ENCODE data around the gene APRT. TPM values are rescaled to one million over a fixed set of nuclear protein-coding genes. Genes with fewer than 3 reads are reported as not detected.

APRT gene
- polyA plus RNA-seq, 4 donors = 121 to 255 (median 222) TPM

DNA sequence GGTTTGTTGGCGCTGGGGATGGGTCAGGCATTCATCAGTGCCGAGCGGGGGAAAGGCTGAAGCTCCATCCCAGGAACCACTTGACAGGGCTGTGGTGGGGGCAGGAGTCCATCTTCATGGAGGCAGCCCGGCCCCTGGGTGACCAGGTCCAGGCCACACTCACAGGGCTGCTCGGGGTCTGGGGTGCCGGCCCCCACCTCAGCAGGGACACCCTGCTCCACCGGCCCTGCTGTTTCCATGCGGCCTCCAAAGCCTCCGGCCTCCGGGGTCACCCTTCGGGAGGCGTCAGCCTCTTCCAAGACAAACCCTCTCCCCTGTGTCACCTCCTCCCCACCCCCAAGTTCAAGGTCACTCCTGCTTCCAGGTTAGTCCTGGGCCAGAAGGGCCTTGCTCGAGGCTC, 22.9 kb upstream of the APRT start:
- Histone ChIP-seq H3K4me1 (ENCODE audit: control insufficient read depth in 3 of 3, insufficient read depth in 2 of 3, low read depth in 1 of 3, low read length in 2 of 3) (no peaks in the 10 kb centered on the region), H3K9me3 (ENCODE audit: control insufficient read depth in 2 of 2, insufficient read depth in 1 of 2, low read depth in 1 of 2, low read length in 1 of 2) (no peaks in the 10 kb centered on the region), H3K27ac (ENCODE audit: low read depth in 1 of 3, low read length in 2 of 3) (peak overlapping the region in 1 of 3 donors; percentile 43), H3K4me3 (ENCODE audit: low read depth in 1 of 3, low read length in 3 of 3) (no peak overlapping the region), H3K36me3 (ENCODE audit: control insufficient read depth in 3 of 3, insufficient read depth in 2 of 3, low read depth in 1 of 3, low read length in 3 of 3) (peaks cover 0 to 50% (median 5%) of the 10 kb centered on the region in 3 donors), H3K27me3 (ENCODE audit: control insufficient read depth in 3 of 3, insufficient read depth in 3 of 3, low read length in 3 of 3) (no peaks in the 10 kb centered on the region)
- WGBS, 3 donors = 82 to 95% (median 92%) methylated on average over 6 to 13 of the region's 13 CpGs
- FAIRE-seq (no peak), DNase-seq (no peak)

- FAIRE-seq = no peak
- no peak for DNase-seq
- Histone ChIP-seq H3K9me3 (ENCODE audit: control insufficient read depth in 2 of 2, insufficient read depth in 1 of 2, low read depth in 1 of 2, low read length in 1 of 2) (no peaks in the 10 kb centered on the region), H3K27ac (ENCODE audit: low read depth in 1 of 3, low read length in 2 of 3) (no peak overlapping the region), H3K4me1 (ENCODE audit: control insufficient read depth in 3 of 3, insufficient read depth in 2 of 3, low read depth in 1 of 3, low read length in 2 of 3) (no peaks in the 10 kb centered on the region), H3K4me3 (ENCODE audit: low read depth in 1 of 3, low read length in 3 of 3) (no peak overlapping the region), H3K36me3 (ENCODE audit: control insufficient read depth in 3 of 3, insufficient read depth in 2 of 3, low read depth in 1 of 3, low read length in 3 of 3) (peaks cover 0 to 50% (median 0%) of the 10 kb centered on the region in 3 donors), H3K27me3 (ENCODE audit: control insufficient read depth in 3 of 3, insufficient read depth in 3 of 3, low read length in 3 of 3) (no peaks in the 10 kb centered on the region)
- WGBS, 3 donors = 93 to 95% (median 95%) methylated on average over 12 to 13 of the region's 13 CpGs
These were observed 21.4 kb upstream of the APRT start for GRCh38 chr16:88833086-88833485.

DNA sequence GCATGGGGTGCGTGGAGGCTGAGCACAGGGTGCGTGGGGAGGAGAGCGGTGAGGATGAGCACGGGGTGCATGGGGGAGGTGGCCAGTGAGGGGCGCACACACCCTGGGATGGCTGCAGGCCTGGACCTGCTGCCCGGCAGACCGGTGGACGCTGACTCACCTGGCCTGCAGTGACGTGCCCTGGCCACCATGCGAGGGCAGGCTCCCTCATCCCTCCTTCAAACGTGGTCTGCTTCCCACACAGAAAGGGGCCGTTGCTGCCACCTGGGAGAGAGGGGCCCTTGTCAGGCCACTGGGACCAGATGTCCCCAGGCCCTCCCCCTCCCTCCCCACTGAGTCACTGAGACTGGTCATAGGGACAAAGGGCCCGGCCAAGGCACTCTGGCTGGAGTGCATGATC, 20.1 kb upstream of the APRT start:
- FAIRE-seq = no peak
- H3K27ac ChIP-seq (ENCODE audit: low read depth in 1 of 3, low read length in 2 of 3) = no peak overlapping the region
- no peak for DNase-seq
- H3K36me3 ChIP-seq (ENCODE audit: control insufficient read depth in 3 of 3, insufficient read depth in 2 of 3, low read depth in 1 of 3, low read length in 3 of 3) = peaks cover 0 to 48% (median 0%) of the 10 kb centered on the region in 3 donors
- peaks cover 0 to under 1% (median 0%) of the 10 kb centered on the region in 3 donors for H3K4me1 ChIP-seq (ENCODE audit: control insufficient read depth in 3 of 3, insufficient read depth in 2 of 3, low read depth in 1 of 3, low read length in 2 of 3)
- WGBS, 3 donors = 77 to 88% (median 85%) methylated on average over 9 to 13 of the region's 13 CpGs
- H3K27me3 ChIP-seq (ENCODE audit: control insufficient read depth in 3 of 3, insufficient read depth in 3 of 3, low read length in 3 of 3) = no peaks in the 10 kb centered on the region
- no peak overlapping the region for H3K4me3 ChIP-seq (ENCODE audit: low read depth in 1 of 3, low read length in 3 of 3)
- H3K9me3 ChIP-seq (ENCODE audit: control insufficient read depth in 2 of 2, insufficient read depth in 1 of 2, low read depth in 1 of 2, low read length in 1 of 2) = no peaks in the 10 kb centered on the region

DNA sequence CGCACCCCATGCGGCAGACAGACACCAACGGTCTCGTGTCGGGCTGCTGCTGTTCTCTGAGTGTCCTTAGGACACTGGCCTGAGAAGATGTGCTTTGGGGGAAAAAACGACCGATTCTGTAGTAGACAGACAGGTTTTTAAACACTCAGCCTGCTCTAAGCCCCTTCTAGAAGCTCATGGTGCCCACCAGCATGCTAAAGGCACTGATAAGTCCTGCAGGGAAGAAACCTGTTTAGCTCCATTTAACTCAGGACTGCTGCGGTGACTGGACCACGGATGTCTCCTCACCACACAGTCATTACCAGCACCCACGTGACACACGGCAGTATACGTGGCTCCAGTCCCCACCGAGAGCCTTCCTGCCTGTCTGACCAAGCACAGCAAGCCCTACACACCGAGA, 19.1 kb upstream of the APRT start:
- Histone ChIP-seq H3K4me1 (ENCODE audit: control insufficient read depth in 3 of 3, insufficient read depth in 2 of 3, low read depth in 1 of 3, low read length in 2 of 3) (peaks cover 0 to 2% (median 0%) of the 10 kb centered on the region in 3 donors), H3K36me3 (ENCODE audit: control insufficient read depth in 3 of 3, insufficient read depth in 2 of 3, low read depth in 1 of 3, low read length in 3 of 3) (peaks cover 0 to 56% (median 0%) of the 10 kb centered on the region in 3 donors), H3K9me3 (ENCODE audit: control insufficient read depth in 2 of 2, insufficient read depth in 1 of 2, low read depth in 1 of 2, low read length in 1 of 2) (no peaks in the 10 kb centered on the region), H3K27ac (ENCODE audit: low read depth in 1 of 3, low read length in 2 of 3) (peak overlapping the region in 2 of 3 donors; percentile 12 to 49), H3K27me3 (ENCODE audit: control insufficient read depth in 3 of 3, insufficient read depth in 3 of 3, low read length in 3 of 3) (no peaks in the 10 kb centered on the region), H3K4me3 (ENCODE audit: low read depth in 1 of 3, low read length in 3 of 3) (no peak overlapping the region)
- no peak for FAIRE-seq
- no peak for DNase-seq
- WGBS, 3 donors = 89 to 92% (median 89%) methylated on average over 14 of the region's 14 CpGs

DNA sequence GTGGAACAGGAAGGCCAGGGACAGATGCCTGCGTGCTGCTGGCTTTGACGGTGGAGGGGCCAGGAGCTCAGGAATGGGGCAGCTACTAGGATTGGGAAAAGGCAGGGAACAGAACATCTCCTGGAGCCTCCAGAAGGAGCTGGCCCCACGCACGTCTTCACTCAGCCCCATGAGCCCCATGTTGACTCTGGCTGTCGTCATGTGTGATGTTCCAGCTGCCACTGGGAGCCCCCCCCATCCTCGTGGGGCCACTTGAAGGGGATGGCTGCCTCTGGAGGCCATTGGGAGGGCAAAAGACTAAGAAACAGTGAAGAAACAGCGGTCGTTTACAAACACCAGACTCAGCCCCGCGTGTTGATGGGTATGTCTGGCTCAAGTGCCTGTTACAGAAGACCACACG, 18.5 kb upstream of the APRT start:
- FAIRE-seq (no peak), DNase-seq (peak in 1 of 2 donors; percentile 28)
- Histone ChIP-seq H3K27me3 (ENCODE audit: control insufficient read depth in 3 of 3, insufficient read depth in 3 of 3, low read length in 3 of 3) (no peaks in the 10 kb centered on the region), H3K4me1 (ENCODE audit: control insufficient read depth in 3 of 3, insufficient read depth in 2 of 3, low read depth in 1 of 3, low read length in 2 of 3) (peaks cover 0 to 2% (median 0%) of the 10 kb centered on the region in 3 donors), H3K36me3 (ENCODE audit: control insufficient read depth in 3 of 3, insufficient read depth in 2 of 3, low read depth in 1 of 3, low read length in 3 of 3) (peaks cover 0 to 56% (median 0%) of the 10 kb centered on the region in 3 donors), H3K27ac (ENCODE audit: low read depth in 1 of 3, low read length in 2 of 3) (peak overlapping the region in 2 of 3 donors; percentile 12 to 49), H3K9me3 (ENCODE audit: control insufficient read depth in 2 of 2, insufficient read depth in 1 of 2, low read depth in 1 of 2, low read length in 1 of 2) (no peaks in the 10 kb centered on the region), H3K4me3 (ENCODE audit: low read depth in 1 of 3, low read length in 3 of 3) (no peak overlapping the region)
- 70 to 92% (median 87%) methylated on average over 11 of the region's 11 CpGs for WGBS, 3 donors

DNA sequence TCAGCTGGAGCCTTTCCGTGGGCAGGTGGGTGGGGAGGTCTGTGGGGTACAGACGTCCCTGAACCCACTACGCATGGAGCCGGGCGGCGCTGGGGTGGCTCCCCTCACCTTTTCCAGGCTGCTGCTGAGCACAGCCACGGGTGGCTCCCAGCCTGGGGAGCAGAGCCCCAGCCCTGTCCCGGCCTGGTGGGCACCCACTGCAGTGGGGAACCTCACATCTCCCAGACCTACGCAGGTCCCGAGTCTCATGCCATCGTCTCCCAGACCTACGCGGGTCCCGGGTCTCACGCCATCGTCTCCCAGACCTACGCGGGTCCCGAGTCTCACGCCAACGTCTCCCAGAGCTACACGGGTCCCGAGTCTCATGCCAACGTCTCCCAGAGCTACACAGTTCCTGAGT, 17.0 kb upstream of the APRT start:
- Histone ChIP-seq H3K27me3 (ENCODE audit: control insufficient read depth in 3 of 3, insufficient read depth in 3 of 3, low read length in 3 of 3) (no peaks in the 10 kb centered on the region), H3K9me3 (ENCODE audit: control insufficient read depth in 2 of 2, insufficient read depth in 1 of 2, low read depth in 1 of 2, low read length in 1 of 2) (no peaks in the 10 kb centered on the region), H3K4me1 (ENCODE audit: control insufficient read depth in 3 of 3, insufficient read depth in 2 of 3, low read depth in 1 of 3, low read length in 2 of 3) (peaks cover 0 to 2% (median 0%) of the 10 kb centered on the region in 3 donors), H3K4me3 (ENCODE audit: low read depth in 1 of 3, low read length in 3 of 3) (no peak overlapping the region), H3K36me3 (ENCODE audit: control insufficient read depth in 3 of 3, insufficient read depth in 2 of 3, low read depth in 1 of 3, low read length in 3 of 3) (peaks cover 0 to 56% (median 0%) of the 10 kb centered on the region in 3 donors), H3K27ac (ENCODE audit: low read depth in 1 of 3, low read length in 2 of 3) (no peak overlapping the region)
- FAIRE-seq = no peak
- no peak for DNase-seq
- 92% methylated on average over 22 to 24 of the region's 24 CpGs for WGBS, 3 donors

DNA sequence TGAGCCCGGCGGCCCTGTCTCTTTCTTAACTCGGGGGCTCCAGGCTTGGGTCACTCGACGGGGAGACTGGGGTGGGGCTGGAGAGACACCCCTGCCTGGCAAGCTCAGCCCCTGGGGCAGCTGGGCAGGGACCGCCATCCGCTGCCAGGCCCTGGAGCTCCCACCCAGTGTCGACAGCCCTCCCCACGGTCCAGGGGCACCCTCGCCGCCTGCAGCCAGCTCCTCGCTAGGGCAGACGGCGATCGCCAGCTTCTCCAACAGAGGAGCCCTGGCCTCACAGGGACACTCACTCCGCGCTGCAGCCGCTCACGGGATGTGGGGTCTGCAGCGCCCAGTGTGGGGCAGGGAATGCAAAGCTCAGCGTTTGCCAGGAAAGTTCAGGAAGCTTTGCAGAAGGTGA, 16.0 kb upstream of the APRT start:
- Histone ChIP-seq H3K4me3 (ENCODE audit: low read depth in 1 of 3, low read length in 3 of 3) (no peak overlapping the region), H3K27ac (ENCODE audit: low read depth in 1 of 3, low read length in 2 of 3) (no peak overlapping the region), H3K27me3 (ENCODE audit: control insufficient read depth in 3 of 3, insufficient read depth in 3 of 3, low read length in 3 of 3) (no peaks in the 10 kb centered on the region), H3K36me3 (ENCODE audit: control insufficient read depth in 3 of 3, insufficient read depth in 2 of 3, low read depth in 1 of 3, low read length in 3 of 3) (peaks cover 0 to 61% (median 0%) of the 10 kb centered on the region in 3 donors), H3K9me3 (ENCODE audit: control insufficient read depth in 2 of 2, insufficient read depth in 1 of 2, low read depth in 1 of 2, low read length in 1 of 2) (no peaks in the 10 kb centered on the region), H3K4me1 (ENCODE audit: control insufficient read depth in 3 of 3, insufficient read depth in 2 of 3, low read depth in 1 of 3, low read length in 2 of 3) (peaks cover 0 to 2% (median 0%) of the 10 kb centered on the region in 3 donors)
- WGBS, 3 donors = 94 to 95% (median 95%) methylated on average over 21 of the region's 21 CpGs
- DNase-seq (no peak), FAIRE-seq (no peak)

- DNase-seq (peak in 1 of 2 donors; percentile 89), FAIRE-seq (no peak)
- no peak overlapping the region for H3K4me3 ChIP-seq (ENCODE audit: low read depth in 1 of 3, low read length in 3 of 3)
- no peaks in the 10 kb centered on the region for H3K27me3 ChIP-seq (ENCODE audit: control insufficient read depth in 3 of 3, insufficient read depth in 3 of 3, low read length in 3 of 3)
- H3K4me1 ChIP-seq (ENCODE audit: control insufficient read depth in 3 of 3, insufficient read depth in 2 of 3, low read depth in 1 of 3, low read length in 2 of 3) = peaks cover 0 to 2% (median 0%) of the 10 kb centered on the region in 3 donors
- peaks cover 0 to 74% (median 5%) of the 10 kb centered on the region in 3 donors for H3K36me3 ChIP-seq (ENCODE audit: control insufficient read depth in 3 of 3, insufficient read depth in 2 of 3, low read depth in 1 of 3, low read length in 3 of 3)
- 58 to 84% (median 62%) methylated on average over 16 to 26 of the region's 26 CpGs for WGBS, 3 donors
- H3K27ac ChIP-seq (ENCODE audit: low read depth in 1 of 3, low read length in 2 of 3) = peak overlapping the region in 1 of 3 donors; percentile 73
- H3K9me3 ChIP-seq (ENCODE audit: control insufficient read depth in 2 of 2, insufficient read depth in 1 of 2, low read depth in 1 of 2, low read length in 1 of 2) = no peaks in the 10 kb centered on the region
These were observed 14.5 kb upstream of the APRT start for GRCh38 chr16:88826070-88826840.

All from small intestine (tissue), 7 donors.